ENCODE data around the gene COG3.

COG3 gene

GRCh38 chr13:45537516-45537915, 72.8 kb downstream of the COG3 start:
- FAIRE-seq, result no peak
- no peak for TF ChIP-seq POLR2A (IDR thresholded peaks at IDR 0.05; ENCODE audit: low read depth, low read length)
- no peak for DNase-seq (ENCODE audit: insufficient read length, low spot score)

GRCh38 chr13:45538382-45538781, 73.6 kb downstream of the COG3 start:
- DNase-seq (ENCODE audit: insufficient read length, low spot score) (no peak), FAIRE-seq (no peak)
- no peak for TF ChIP-seq POLR2A (IDR thresholded peaks at IDR 0.05; ENCODE audit: low read depth, low read length)

DNA sequence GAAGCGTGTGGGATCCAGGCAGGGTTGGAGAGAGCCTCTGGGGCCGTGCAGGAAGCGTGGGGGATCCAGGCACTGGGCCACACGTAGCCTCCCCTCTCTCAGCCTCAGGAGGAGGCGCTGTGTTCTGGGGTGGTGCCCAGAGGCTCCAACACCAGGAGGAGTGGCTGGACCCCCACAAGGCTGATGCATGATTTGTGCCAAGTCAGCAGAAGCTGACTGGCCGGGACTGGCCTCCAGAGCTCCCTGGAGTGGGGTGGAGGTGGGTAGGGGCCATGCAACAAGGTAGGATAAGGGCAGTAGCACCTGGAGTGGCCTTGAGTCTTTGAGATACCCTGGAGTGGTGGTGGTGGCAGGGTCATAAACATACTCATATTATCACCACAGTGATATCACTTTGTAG, 75.5 kb downstream of the COG3 start:
- DNase-seq (ENCODE audit: insufficient read length, low spot score) (no peak), FAIRE-seq (no peak)
- no peak for TF ChIP-seq POLR2A (IDR thresholded peaks at IDR 0.05; ENCODE audit: low read depth, low read length)

DNA sequence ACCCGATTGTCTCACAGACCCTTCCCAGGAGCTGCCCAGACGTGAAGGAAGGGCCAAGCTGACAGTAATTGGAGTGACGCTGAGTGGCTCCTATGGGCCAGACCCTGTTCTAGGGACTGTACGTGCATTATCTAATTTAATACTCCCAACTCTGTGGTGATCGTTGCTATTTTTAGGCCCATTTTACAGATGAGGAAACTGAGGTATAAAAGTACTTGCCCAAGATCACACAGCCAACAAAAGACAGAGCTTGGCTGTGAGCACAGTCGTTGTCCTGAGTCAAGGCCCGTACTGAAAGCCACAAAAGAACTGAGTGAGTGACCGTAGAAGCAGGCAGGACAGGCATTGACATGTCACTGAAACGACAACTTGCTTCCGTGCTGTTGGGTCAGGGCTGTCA, 76.1 kb downstream of the COG3 start:
- DNase-seq (ENCODE audit: insufficient read length, low spot score) (no peak), FAIRE-seq (no peak)
- TF ChIP-seq POLR2A (IDR thresholded peaks at IDR 0.05; ENCODE audit: low read depth, low read length), result no peak

DNA sequence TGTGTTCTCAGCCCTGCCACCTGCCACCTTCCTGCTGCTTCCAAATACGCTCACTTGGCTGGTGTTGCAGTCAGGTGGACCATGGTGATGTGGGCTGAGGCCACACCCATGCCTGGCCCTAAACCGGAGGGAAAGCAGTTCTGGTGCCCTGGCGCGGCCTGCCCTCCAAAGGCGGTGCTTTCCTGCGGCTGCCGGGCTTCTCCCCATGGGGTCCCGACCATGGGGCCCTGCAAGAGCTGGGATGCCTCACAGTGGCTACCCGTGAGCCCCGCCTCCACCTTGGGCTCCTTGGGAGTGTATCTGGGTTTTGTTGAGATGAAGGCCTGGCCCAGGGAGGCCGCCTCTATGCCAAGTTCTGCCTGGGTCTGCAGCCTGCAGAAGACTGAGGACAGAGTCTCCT, 77.1 kb downstream of the COG3 start:
- DNase-seq (ENCODE audit: insufficient read length, low spot score) (no peak), FAIRE-seq (no peak)
- no peak for TF ChIP-seq POLR2A (IDR thresholded peaks at IDR 0.05; ENCODE audit: low read depth, low read length)

GRCh38 chr13:45542391-45542790, 77.7 kb downstream of the COG3 start:
- TF ChIP-seq POLR2A (IDR thresholded peaks at IDR 0.05; ENCODE audit: low read depth, low read length), result no peak
- no peak for FAIRE-seq
- DNase-seq (ENCODE audit: insufficient read length, low spot score), result no peak

GRCh38 chr13:45542878-45543277, 78.1 kb downstream of the COG3 start:
- DNase-seq (ENCODE audit: insufficient read length, low spot score), result no peak
- FAIRE-seq, result no peak
- no peak for TF ChIP-seq POLR2A (IDR thresholded peaks at IDR 0.05; ENCODE audit: low read depth, low read length)

- FAIRE-seq, result no peak
- no peak for DNase-seq (ENCODE audit: insufficient read length, low spot score)
- no peak for TF ChIP-seq POLR2A (IDR thresholded peaks at IDR 0.05; ENCODE audit: low read depth, low read length)
Observed at GRCh38 chr13:45544520-45544919, 79.8 kb downstream of the COG3 start.

GRCh38 chr13:45545686-45546409, 81.1 kb downstream of the COG3 start:
- FAIRE-seq (no peak), DNase-seq (ENCODE audit: insufficient read length, low spot score) (no peak)
- no peak for TF ChIP-seq POLR2A (IDR thresholded peaks at IDR 0.05; ENCODE audit: low read depth, low read length)

- DNase-seq (ENCODE audit: insufficient read length, low spot score) (no peak), FAIRE-seq (no peak)
- no peak for TF ChIP-seq POLR2A (IDR thresholded peaks at IDR 0.05; ENCODE audit: low read depth, low read length)
Observed at GRCh38 chr13:45546410-45546765, 81.6 kb downstream of the COG3 start.

GRCh38 chr13:45548281-45548680, 83.5 kb downstream of the COG3 start:
- no peak for FAIRE-seq
- no peak for TF ChIP-seq POLR2A (IDR thresholded peaks at IDR 0.05; ENCODE audit: low read depth, low read length)
- no peak for DNase-seq (ENCODE audit: insufficient read length, low spot score)

- FAIRE-seq (no peak), DNase-seq (ENCODE audit: insufficient read length, low spot score) (no peak)
- TF ChIP-seq POLR2A (IDR thresholded peaks at IDR 0.05; ENCODE audit: low read depth, low read length), result no peak
Observed at GRCh38 chr13:45554604-45555109, 89.9 kb downstream of the COG3 start.

DNA sequence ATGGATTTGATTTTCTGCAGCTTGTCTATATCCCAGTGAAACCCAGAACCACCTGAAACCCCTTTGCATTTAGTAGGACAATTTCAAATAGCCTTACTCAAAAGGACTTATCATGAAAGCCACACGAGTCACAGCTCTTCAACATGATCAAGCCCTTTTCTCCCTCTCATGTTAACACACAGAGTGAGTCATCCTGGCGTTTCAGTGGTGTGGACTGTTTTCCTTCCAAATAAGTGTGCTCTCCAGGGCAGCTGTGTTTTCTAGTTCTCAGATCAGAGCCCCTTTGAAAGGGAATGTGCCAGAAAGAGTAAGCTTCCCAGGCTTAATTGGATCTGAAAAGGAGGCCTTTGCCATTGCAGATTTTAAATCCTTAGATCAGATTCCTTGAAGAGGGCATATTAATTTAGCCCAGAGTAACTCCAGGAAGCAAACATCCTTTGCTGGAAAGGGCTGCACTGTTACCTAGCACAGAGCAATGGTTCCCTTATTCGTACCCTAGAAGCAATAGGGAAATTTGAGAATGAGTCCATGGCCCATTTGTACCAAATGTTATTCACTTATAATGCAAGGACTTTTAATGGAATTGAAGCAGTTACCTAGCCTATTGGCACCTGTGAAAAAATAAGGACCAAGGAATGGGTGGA, 99.5 kb downstream of the COG3 start:
- DNase-seq (ENCODE audit: insufficient read length, low spot score) (no peak), FAIRE-seq (no peak)
- no peak for TF ChIP-seq POLR2A (IDR thresholded peaks at IDR 0.05; ENCODE audit: low read depth, low read length)

DNA sequence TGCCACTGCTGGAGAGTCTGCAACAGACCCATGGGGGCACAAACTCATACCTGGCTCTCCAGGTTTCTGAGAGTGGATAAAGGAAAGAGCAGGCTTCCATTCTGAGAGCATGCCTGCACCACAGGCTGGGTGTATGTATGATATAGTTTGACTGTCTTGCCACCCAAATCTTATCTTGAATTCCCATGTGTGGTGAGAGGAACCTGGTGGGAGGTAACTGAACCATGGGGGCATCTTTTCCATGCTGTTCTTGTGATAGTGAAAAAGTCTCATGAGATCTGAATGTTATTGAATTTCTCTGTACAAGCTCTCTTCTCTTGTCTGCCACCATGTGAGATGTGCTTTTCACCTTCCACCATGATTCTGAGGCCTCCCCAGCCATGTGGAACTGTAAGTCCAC, 100.6 kb downstream of the COG3 start:
- TF ChIP-seq POLR2A (IDR thresholded peaks at IDR 0.05; ENCODE audit: low read depth, low read length), result no peak
- FAIRE-seq (no peak), DNase-seq (ENCODE audit: insufficient read length, low spot score) (no peak)

GRCh38 chr13:45575146-45575829, 110.5 kb downstream of the COG3 start:
- DNase-seq (ENCODE audit: insufficient read length, low spot score) (no peak), FAIRE-seq (no peak)
- TF ChIP-seq POLR2A (IDR thresholded peaks at IDR 0.05; ENCODE audit: low read depth, low read length), result no peak

Measured in H54 (cell line).